ENCODE measurements around the gene ATXN10.
"Not testable (repeated sequence)": the region's sequence is repeated elsewhere in the genome, so short reads cannot be mapped to it uniquely, and the experiment has no call there.

The ATXN10 gene

DNA sequence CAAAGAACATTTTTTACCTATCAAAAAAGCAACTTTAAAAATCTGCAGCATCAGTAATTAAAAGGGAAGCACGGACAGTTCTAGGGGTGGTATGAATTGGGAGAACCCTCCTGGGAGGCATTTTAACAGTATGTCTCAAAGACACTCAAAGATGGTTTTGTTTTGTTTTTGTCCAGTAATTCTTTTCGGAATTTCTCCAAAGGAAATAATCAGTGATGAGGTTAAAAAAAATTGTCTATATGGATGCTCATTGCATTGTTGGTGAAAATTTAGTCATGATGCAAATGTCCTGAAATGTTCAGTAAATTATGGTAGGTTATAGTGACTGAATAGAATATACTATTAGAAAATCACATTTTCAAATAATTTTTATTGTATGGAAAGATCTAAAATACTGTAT, 115.1 kb downstream of the ATXN10 start:
- no peak for DNase-seq
- Histone ChIP-seq H3K9me3 (ENCODE audit: severe bottlenecking) (no peaks in the 10 kb centered on the region), H3K36me3 (peaks cover 3% of the 10 kb centered on the region; the same call in 1 of the 2 replicates), H3K27me3 (ENCODE audit: insufficient read depth, low read depth, severe bottlenecking) (no peaks in the 10 kb centered on the region), H3K27ac (no peak overlapping the region), H3K4me3 (ENCODE audit: low read depth, low read length) (no peak overlapping the region)
- TF ChIP-seq CTCF (IDR thresholded peaks at IDR 0.05; ENCODE audit: low read depth, low read length): no peak

- TF ChIP-seq CTCF (IDR thresholded peaks at IDR 0.05; ENCODE audit: low read depth, low read length): no peak
- H3K27ac ChIP-seq: no peak overlapping the region
- H3K27me3 ChIP-seq (ENCODE audit: insufficient read depth, low read depth, severe bottlenecking): no peaks in the 10 kb centered on the region
- DNase-seq: no peak
- no peaks in the 10 kb centered on the region for H3K9me3 ChIP-seq (ENCODE audit: severe bottlenecking)
- no peak overlapping the region for H3K4me3 ChIP-seq (ENCODE audit: low read depth, low read length)
- H3K36me3 ChIP-seq: peaks cover 3% of the 10 kb centered on the region; the same call in 1 of the 2 replicates
Measured at GRCh38 chr22:45787759-45788158, 116.1 kb downstream of the ATXN10 start.

DNA sequence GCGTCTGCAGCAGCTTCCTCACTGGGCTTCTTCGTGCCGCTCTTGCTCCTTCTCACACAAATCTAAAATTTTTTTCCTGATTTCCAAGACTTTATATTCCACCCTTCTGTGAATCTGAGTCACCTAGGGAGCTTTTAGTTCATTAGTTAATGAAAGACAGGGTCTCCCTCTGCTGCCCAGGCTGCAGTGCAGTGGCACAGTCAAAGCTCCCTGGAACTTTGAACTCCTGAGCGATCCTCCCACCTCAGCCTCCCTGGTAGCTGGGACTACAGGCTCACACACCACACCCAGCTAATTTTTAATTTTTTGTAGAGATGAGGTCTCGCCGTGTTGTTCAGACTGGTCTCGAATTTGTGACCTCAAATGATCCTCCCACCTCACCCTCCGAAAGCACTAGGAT, 116.9 kb downstream of the ATXN10 start:
- Histone ChIP-seq H3K27me3 (ENCODE audit: insufficient read depth, low read depth, severe bottlenecking) (no peaks in the 10 kb centered on the region), H3K27ac (no peak overlapping the region), H3K9me3 (ENCODE audit: severe bottlenecking) (no peaks in the 10 kb centered on the region), H3K4me3 (ENCODE audit: low read depth, low read length) (no peak overlapping the region), H3K36me3 (peaks cover 10% of the 10 kb centered on the region; the same call in 1 of the 2 replicates)
- TF ChIP-seq CTCF (IDR thresholded peaks at IDR 0.05; ENCODE audit: low read depth, low read length): no peak
- DNase-seq: no peak

DNA sequence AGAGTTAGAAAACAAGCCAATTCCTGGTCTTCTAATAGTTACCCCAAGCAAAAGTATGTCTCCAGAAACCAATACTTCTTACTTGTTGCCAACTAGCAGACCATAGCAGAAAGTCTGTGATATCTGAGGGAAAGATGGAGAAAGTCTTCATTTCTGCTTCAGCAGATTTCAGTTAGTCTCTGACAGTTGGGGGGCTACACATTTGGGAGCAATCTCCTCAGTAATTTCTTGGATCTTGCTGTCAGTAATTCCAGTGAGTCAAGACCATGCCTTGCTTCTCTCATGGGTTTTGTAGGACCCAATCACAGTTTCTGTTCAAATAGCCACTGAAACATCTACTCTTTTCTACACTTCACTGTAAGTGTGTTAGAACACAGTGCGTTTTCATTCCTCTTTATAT, 118.8 kb downstream of the ATXN10 start:
- Histone ChIP-seq H3K27me3 (ENCODE audit: insufficient read depth, low read depth, severe bottlenecking) (no peaks in the 10 kb centered on the region), H3K9me3 (ENCODE audit: severe bottlenecking) (no peaks in the 10 kb centered on the region), H3K36me3 (peaks cover 11% of the 10 kb centered on the region; the same call in 1 of the 2 replicates), H3K27ac (no peak overlapping the region), H3K4me3 (ENCODE audit: low read depth, low read length) (no peak overlapping the region)
- TF ChIP-seq CTCF (IDR thresholded peaks at IDR 0.05; ENCODE audit: low read depth, low read length): no peak
- no peak for DNase-seq

DNA sequence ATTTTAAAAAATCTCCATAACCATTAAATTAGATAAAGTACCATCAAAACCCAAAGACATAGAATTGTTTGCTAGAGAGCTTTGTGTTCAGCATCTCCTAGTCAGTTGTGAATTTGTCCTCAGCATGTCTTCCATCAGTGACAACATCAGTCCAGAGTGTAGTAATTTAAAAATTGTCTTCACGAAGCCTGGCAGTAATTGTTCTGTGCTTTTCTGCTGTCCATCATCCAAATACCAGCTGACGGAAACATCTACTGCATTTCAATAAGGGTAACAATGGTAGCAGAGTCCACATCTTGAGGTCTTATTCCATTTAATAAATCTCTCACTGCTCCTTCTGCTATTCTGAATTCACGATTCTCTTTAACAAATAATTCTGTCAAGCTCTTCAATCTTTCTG, 121.5 kb downstream of the ATXN10 start:
- no peak for DNase-seq
- no peak overlapping the region for H3K4me3 ChIP-seq (ENCODE audit: low read depth, low read length)
- no peaks in the 10 kb centered on the region for H3K27me3 ChIP-seq (ENCODE audit: insufficient read depth, low read depth, severe bottlenecking)
- no peak for TF ChIP-seq CTCF (IDR thresholded peaks at IDR 0.05; ENCODE audit: low read depth, low read length)
- H3K9me3 ChIP-seq (ENCODE audit: severe bottlenecking): peaks cover 3% of the 10 kb centered on the region
- peaks cover 14% of the 10 kb centered on the region for H3K36me3 ChIP-seq
- no peak overlapping the region for H3K27ac ChIP-seq

DNA sequence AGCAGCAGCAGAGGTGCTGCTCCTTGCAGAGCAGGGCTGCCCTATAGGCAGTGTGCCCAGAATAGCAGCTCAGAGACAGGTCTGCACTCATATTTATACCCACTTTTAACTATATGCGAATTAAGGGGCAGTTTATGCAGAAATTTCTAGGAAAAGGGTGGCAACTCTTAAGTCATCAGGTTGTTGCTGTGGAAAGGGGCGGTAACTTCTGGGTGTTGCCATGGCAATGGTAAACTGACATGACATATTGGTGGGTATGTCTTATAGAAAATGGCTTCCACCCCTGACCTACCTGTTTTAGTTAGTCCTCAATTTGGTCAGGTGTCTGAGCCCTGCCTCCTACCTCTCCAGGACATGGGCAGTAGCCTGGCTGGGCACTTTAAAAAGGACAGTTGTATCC, 122.3 kb downstream of the ATXN10 start:
- peaks cover 3% of the 10 kb centered on the region for H3K9me3 ChIP-seq (ENCODE audit: severe bottlenecking)
- H3K4me3 ChIP-seq (ENCODE audit: low read depth, low read length): no peak overlapping the region
- H3K27ac ChIP-seq: no peak overlapping the region
- peaks cover 14% of the 10 kb centered on the region for H3K36me3 ChIP-seq
- no peak for DNase-seq
- TF ChIP-seq CTCF (IDR thresholded peaks at IDR 0.05; ENCODE audit: low read depth, low read length): no peak
- H3K27me3 ChIP-seq (ENCODE audit: insufficient read depth, low read depth, severe bottlenecking): no peaks in the 10 kb centered on the region

DNA sequence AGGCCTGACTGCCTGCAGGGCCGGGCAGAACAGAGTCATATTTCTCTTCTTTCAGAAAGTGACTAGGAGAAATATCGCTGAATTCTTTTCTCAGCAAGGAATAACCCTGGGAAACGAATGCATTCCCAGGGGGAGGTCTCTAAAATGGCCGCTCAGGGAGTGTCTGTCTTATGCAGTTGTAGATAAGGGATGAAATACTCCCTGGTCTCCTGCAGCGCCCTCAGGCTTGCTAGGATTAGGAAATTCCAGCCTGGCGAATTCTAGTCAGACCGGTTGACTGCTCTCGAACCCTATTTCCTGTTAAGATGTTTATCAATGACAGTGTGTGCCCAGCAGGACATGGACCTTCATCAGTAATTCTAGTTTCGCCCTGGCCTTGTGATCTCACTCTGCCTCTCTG, 124.4 kb downstream of the ATXN10 start:
- H3K9me3 ChIP-seq (ENCODE audit: severe bottlenecking); DNase-seq; H3K27ac ChIP-seq; H3K27me3 ChIP-seq (ENCODE audit: insufficient read depth, low read depth, severe bottlenecking); H3K4me3 ChIP-seq (ENCODE audit: low read depth, low read length): not testable (repeated sequence)
- H3K36me3 ChIP-seq: peaks cover 14% of the 10 kb centered on the region
